ENCODE results near the gene GALNT9.

- no peak for TF ChIP-seq CTCF (IDR thresholded peaks at IDR 0.05)
- no peak for TF ChIP-seq POLR2A (IDR thresholded peaks at IDR 0.05)
- no peak for TF ChIP-seq POLR2AphosphoS5 (IDR thresholded peaks at IDR 0.05)
Measured at GRCh38 chr12:132204793-132205270, 124.6 kb downstream of the GALNT9 start.
